Prostate gland (tissue), 2 donors: Measurements from ENCODE around the gene CTNND1.

Experiments used
- CTCF ChIP-seq, 4 experiments: fragments of 200-600 bp in 2 of 4; fragments of 450-650 bp in 2 of 4; sonication (generic) in 2 of 4; IDR thresholded peaks; 1 replicate in 3 of 4; 2 replicates in 1 of 4; pipeline ENCODE4 v1.5.1; 2016 to 2019; ENCODE audit warnings: antibody characterized with exemption in 4 of 4, mild to moderate bottlenecking in 2 of 4, moderate library complexity in 2 of 4
- POLR2A ChIP-seq: fragments of 450-650 bp; IDR thresholded peaks from one replicate; pipeline ENCODE4 v1.6.1; 2016; ENCODE audit warnings: antibody characterized with exemption, mild to moderate bottlenecking

GRCh38 chr11:57727185-57727584, 34.4 kb upstream of the CTNND1 start:
- TF ChIP-seq CTCF (IDR thresholded peaks at IDR 0.05) (no peak), POLR2A (no peak)
